Activated B cell treated with CpG ODN at 0.5 μM for 24 hours (primary cell): ENCODE measurements around the gene TRDN. TPM values are rescaled to one million over a fixed set of nuclear protein-coding genes. Genes with fewer than 3 reads are reported as not detected.
"Not testable (repeated sequence)": the region's sequence is repeated elsewhere in the genome, so short reads cannot be mapped to it uniquely, and the experiment has no call there.

Experiments used
- ATAC-seq: fragments of 200-7000 bp; cut with Tn5 transposase; one replicate; pipeline ENCODE4 v1.10.0; 2021; ENCODE audit warnings: low read depth, mild to moderate bottlenecking, moderate library complexity
- CTCF ChIA-PET: fragments of 350-600 bp; sonication (Branson Sonifier 250); formaldehyde crosslinking; loops from one replicate; lab custom pipeline; 2021; ENCODE audit warnings: antibody characterized with exemption; lab: Charles Lee
- POLR2A ChIA-PET: fragments of 350-600 bp; sonication (Branson Sonifier 250); formaldehyde crosslinking; loops from one replicate; lab custom pipeline; 2021; ENCODE audit warnings: antibody characterized with exemption; lab: Charles Lee
- DNase-seq: peaks from one replicate; pipeline ENCODE4 v3.0.0; 2022
- H3K27ac Mint-ChIP-seq: one replicate; pipeline ENCODE4 v1.8.0; 2020; ENCODE audit warnings: mixed read lengths
- H3K27me3 Mint-ChIP-seq: one replicate; pipeline ENCODE4 v1.8.0; 2021; ENCODE audit warnings: mixed read lengths
- H3K36me3 Mint-ChIP-seq: one replicate; pipeline ENCODE4 v1.8.0; 2021; ENCODE audit warnings: low read depth, mixed read lengths
- H3K4me1 Mint-ChIP-seq: one replicate; pipeline ENCODE4 v1.8.0; 2021; ENCODE audit warnings: mixed read lengths
- H3K4me3 Mint-ChIP-seq: one replicate; pipeline ENCODE4 v1.8.0; 2020; ENCODE audit warnings: mild to moderate bottlenecking, mixed read lengths
- H3K9me3 Mint-ChIP-seq: one replicate; pipeline ENCODE4 v1.8.0; 2020; ENCODE audit warnings: mixed read lengths
- intact Hi-C: fragments of 100-400 bp; cut with micrococcal nuclease; formaldehyde crosslinking; loops from one replicate; pipeline ENCODE4 v1.15.1; 2024
- total RNA-seq: library from RNA; stranded (reverse); gene quantifications from 2 replicates; pipeline ENCODE4 v1.2.3, GENCODE V29; 2022
- TF ChIP-seq, protein P1 (sequence below): fragments of 200-600 bp; IDR thresholded peaks from one replicate; pipeline ENCODE4 v1.8.0; 2022; ENCODE audit warnings: antibody characterized with exemption, mild to moderate bottlenecking

TRDN gene
- total RNA-seq, 1 donor from 2014 or later, result not detected

DNA sequence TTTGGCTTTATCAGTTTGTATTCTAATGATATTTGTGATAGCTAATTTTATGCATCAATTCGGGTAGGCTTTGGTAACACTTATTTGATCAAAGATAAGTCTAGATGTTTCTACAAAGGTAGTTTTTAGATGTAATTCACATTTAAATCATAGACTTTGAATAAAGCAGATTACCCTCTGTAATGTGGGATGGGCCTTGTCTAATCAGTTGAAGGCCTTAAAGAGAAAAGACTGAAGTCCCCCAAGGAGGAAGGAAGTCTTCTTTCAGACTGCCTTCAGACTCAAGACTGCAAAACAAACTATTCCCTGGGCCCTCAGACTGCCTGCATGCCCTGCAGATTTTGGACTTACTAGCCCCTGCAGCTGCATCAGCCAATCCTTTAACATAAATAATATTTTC lies 178.5 kb downstream of the TRDN start:
- intact Hi-C loops, result no loop called here
- no peak for ATAC-seq
- Mint-ChIP-seq H3K27me3 (no peaks in the 10 kb centered on the region), H3K4me3 (no peak overlapping the region), H3K27ac (no peak overlapping the region), H3K9me3 (peaks cover 2% of the 10 kb centered on the region), H3K4me1 (no peaks in the 10 kb centered on the region), H3K36me3 (no peaks in the 10 kb centered on the region)
- ChIA-PET POLR2A (no interaction called here), CTCF (no interaction called here)
- no peak for DNase-seq
- TF ChIP-seq, protein P1, sequence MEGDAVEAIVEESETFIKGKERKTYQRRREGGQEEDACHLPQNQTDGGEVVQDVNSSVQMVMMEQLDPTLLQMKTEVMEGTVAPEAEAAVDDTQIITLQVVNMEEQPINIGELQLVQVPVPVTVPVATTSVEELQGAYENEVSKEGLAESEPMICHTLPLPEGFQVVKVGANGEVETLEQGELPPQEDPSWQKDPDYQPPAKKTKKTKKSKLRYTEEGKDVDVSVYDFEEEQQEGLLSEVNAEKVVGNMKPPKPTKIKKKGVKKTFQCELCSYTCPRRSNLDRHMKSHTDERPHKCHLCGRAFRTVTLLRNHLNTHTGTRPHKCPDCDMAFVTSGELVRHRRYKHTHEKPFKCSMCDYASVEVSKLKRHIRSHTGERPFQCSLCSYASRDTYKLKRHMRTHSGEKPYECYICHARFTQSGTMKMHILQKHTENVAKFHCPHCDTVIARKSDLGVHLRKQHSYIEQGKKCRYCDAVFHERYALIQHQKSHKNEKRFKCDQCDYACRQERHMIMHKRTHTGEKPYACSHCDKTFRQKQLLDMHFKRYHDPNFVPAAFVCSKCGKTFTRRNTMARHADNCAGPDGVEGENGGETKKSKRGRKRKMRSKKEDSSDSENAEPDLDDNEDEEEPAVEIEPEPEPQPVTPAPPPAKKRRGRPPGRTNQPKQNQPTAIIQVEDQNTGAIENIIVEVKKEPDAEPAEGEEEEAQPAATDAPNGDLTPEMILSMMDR, result no peak

DNA sequence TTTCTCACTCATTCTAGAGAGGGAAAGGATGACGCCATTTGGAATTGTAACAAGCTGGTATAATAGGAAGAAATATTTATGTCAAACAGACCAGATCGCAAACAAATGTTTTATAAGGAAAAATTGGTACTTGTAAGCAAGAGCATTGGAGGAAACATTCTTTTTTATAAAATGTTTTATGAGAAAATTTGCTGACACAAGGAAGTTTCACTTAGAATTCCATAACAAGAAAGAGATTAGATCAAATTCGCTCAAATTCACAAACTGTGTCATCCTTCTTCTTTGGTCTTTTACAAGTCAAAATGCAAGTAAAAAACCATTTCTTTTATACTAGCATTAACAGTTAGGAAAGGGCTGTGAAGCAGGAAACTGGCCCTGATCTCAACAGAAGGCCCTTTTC lies 179.9 kb downstream of the TRDN start:
- intact Hi-C loops, result no loop called here

DNA sequence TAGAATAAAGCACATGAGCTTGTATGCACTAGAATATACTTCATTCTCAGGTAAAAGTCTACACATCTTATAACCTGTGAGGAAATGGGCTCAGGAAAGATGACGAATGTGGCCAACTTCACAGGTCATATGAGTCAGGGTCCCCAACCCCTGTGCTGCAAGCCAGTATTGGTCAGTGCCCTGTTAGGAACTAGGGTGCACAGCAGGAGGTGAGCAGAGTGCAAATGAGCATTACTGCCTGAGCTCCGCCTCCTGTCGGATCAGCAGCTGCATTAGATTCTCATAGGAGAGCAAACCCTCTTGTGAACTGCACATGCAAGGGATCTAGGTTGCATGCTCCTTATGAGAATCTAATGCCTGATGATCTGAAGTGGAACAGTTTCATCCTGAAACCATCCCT lies 182.3 kb downstream of the TRDN start:
- Mint-ChIP-seq H3K9me3 (peaks cover 5% of the 10 kb centered on the region), H3K4me1 (no peaks in the 10 kb centered on the region), H3K4me3 (no peak overlapping the region), H3K27me3 (no peaks in the 10 kb centered on the region), H3K27ac (no peak overlapping the region), H3K36me3 (no peaks in the 10 kb centered on the region)
- intact Hi-C loops, result no loop called here
- ChIA-PET POLR2A (no interaction called here), CTCF (no interaction called here)
- no peak for ATAC-seq
- no peak for DNase-seq
- TF ChIP-seq, protein P1, result no peak

More for the DNA sequence above, 179.9 kb downstream of the TRDN start:
- H3K27ac Mint-ChIP-seq, result no peak overlapping the region
- H3K27me3 Mint-ChIP-seq, result no peaks in the 10 kb centered on the region
- H3K36me3 Mint-ChIP-seq, result no peaks in the 10 kb centered on the region
- no peak overlapping the region for H3K4me3 Mint-ChIP-seq
- DNase-seq, result no peak
- no peaks in the 10 kb centered on the region for H3K4me1 Mint-ChIP-seq
- POLR2A ChIA-PET, result no interaction called here
- TF ChIP-seq, protein P1, result no peak
- no peak for ATAC-seq
- CTCF ChIA-PET, result no interaction called here
- peaks cover 5% of the 10 kb centered on the region for H3K9me3 Mint-ChIP-seq

DNA sequence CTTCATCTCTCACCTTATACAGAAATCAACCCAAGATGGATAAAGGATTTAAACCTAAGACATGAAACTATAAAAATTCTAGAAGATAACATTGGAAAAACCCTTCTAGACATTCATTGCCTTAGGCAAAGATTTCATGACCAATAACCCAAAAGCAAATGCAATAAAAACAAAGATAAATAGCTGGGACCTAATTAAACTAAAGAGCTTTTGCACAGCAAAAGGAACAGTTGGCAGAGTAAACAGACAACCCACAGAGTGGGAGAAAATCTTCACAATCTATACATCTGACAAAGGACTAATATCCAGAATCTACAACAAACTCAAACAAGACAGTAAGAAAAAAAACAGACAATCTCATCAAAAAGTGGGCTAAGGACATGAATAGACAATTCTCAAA lies 183.7 kb downstream of the TRDN start:
- POLR2A ChIA-PET, intact Hi-C loops, CTCF ChIA-PET, H3K36me3 Mint-ChIP-seq, H3K4me3 Mint-ChIP-seq, H3K27ac Mint-ChIP-seq, H3K9me3 Mint-ChIP-seq, ATAC-seq, H3K27me3 Mint-ChIP-seq, DNase-seq, H3K4me1 Mint-ChIP-seq: not testable (repeated sequence)

DNA sequence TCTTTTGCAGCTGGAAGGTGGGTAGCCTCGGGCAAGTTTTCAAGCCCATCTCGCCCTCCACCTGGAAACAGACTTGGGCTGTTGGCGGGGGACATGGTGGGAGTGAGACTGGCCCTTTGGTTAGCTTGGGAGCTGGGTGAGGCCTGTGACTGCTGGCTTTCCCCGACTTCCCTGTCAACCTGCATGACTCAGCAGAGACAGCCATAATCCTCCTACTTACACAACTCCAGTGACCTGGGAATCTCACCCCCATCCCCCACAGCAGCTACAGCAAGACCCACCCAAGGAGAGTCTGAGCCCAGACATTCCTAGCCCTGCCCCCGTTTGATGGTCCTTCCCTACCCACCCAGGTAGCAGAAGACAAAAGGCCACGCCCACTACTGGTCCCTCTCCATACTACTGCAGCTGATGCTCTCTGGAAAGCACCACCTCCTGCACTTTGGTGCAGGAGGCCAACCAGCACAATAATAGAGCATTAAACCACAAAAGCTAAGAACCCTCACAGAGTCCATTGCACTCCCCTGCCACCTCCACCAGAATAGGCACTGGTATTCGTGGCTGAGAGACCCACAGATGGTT lies 188.4 kb downstream of the TRDN start:
- TF ChIP-seq, protein P1, result no peak
- H3K36me3 Mint-ChIP-seq, result no peaks in the 10 kb centered on the region
- H3K27me3 Mint-ChIP-seq, result no peaks in the 10 kb centered on the region
- ChIA-PET CTCF (no interaction called here), POLR2A (no interaction called here)
- no peak for DNase-seq
- no peak overlapping the region for H3K27ac Mint-ChIP-seq
- H3K9me3 Mint-ChIP-seq, result peaks cover 3% of the 10 kb centered on the region
- H3K4me1 Mint-ChIP-seq, result no peaks in the 10 kb centered on the region
- H3K4me3 Mint-ChIP-seq, result no peak overlapping the region
- intact Hi-C loops, result no loop called here
- ATAC-seq, result no peak
